Psoas muscle (tissue), 8 donors: ENCODE results near the gene APOLD1. TPM values are rescaled to one million over a fixed set of nuclear protein-coding genes. Genes with fewer than 3 reads are reported as not detected.
"Not testable (repeated sequence)": the region's sequence is repeated elsewhere in the genome, so short reads cannot be mapped to it uniquely, and the experiment has no call there.

ENCODE experiments used
- ATAC-seq, 4 donors: fragments of 200-7000 bp; cut with Tn5 transposase; one replicate each; pipeline ENCODE4 v1.9.1; 2020; ENCODE audit warnings: moderate library complexity in 3 of 4, mild to moderate bottlenecking in 2 of 4
- DNase-seq, 2 donors: peaks; one replicate each; pipeline ENCODE4 v3.0.0-alpha.2; 2020
- H3K27ac ChIP-seq: fragments of 200-600 bp; one replicate; pipeline ENCODE4 v1.8.0; 2022
- H3K27me3 ChIP-seq, 3 donors: fragments of 200-600 bp in 1 of 3; one replicate each; pipeline versions ENCODE4 v1.6.1 to v1.8.0; 2013 to 2022; ENCODE audit warnings: low read length in 2 of 3, mild to moderate bottlenecking in 2 of 3, moderate library complexity in 1 of 3; ENCODE audit not compliant: insufficient read depth in 3 of 3
- H3K36me3 ChIP-seq, 2 donors: fragments of 200-600 bp in 1 of 2; one replicate each; pipeline versions ENCODE4 v1.6.1 to v1.8.0; 2013 to 2022; ENCODE audit warnings: low read depth in 1 of 2, mild to moderate bottlenecking in 1 of 2, moderate library complexity in 1 of 2; ENCODE audit not compliant: insufficient read depth in 1 of 2
- H3K4me1 ChIP-seq: fragments of 200-600 bp; one replicate; pipeline ENCODE4 v1.8.0; 2022
- H3K4me3 ChIP-seq: fragments of 200-600 bp; one replicate; pipeline ENCODE4 v1.8.0; 2022; ENCODE audit warnings: mild to moderate bottlenecking
- H3K9me3 ChIP-seq: fragments of 200-600 bp; one replicate; pipeline ENCODE4 v1.8.0; 2022
- WGBS, 3 donors: extraction: QIAGEN DNeasy Blood & Tissue Kit; methylation state at CpG; one replicate each; pipeline versions ENCODE4 v1.1.6 to v1.1.7; 2013; 5-methylcytosine and 5-hydroxymethylcytosine counted together
- intact Hi-C, 2 donors: fragments of 100-400 bp; cut with DNase I; formaldehyde crosslinking; loops; one replicate each; pipeline versions ENCODE4 v1.11.0 to v1.14.2; 2022
- polyA plus RNA-seq, 3 donors: library from polyadenylated mRNA; stranded (reverse); fragments of 200-250 nt; gene quantifications; one replicate each; pipeline ENCODE4 v1.2.3, GENCODE V29; 2013
- total RNA-seq, 4 donors: library from RNA; stranded (reverse); fragmentation: NEBNext Ultra II Directional in 2 of 4; extraction: Animal tissue kit (Norgen Biotek cat#: 25700) in 2 of 4; gene quantifications; one replicate each; pipeline versions ENCODE4 v1.2.1 to v1.2.4, GENCODE V29; 2021 to 2023
- TF ChIP-seq, protein P1 (sequence below): fragments of 200-600 bp; IDR thresholded peaks from one replicate; pipeline ENCODE4 v1.8.0; 2022; ENCODE audit warnings: antibody characterized with exemption
- donor health status: healthy with polysubstance abuse.
- donor health status: DM: no; HTN: no; CAD: no; lungs with moderate emphysema.
- donor health status: Bipolar disorder and iron deficiency.
- donor health status: healthy.
- donor health status: DM: yes; HTN: yes; CAD: no.
- donor health status: DM: no; HTN: no; CAD: no.
- donor health status: DM: no; HTN: no; CAD: no.
- donor health status: DM: yes; HTN: yes; CAD: no.

APOLD1 gene
- total and polyA plus RNA-seq, 7 donors: 6.1 to 22.6 (median 17.0) TPM

DNA sequence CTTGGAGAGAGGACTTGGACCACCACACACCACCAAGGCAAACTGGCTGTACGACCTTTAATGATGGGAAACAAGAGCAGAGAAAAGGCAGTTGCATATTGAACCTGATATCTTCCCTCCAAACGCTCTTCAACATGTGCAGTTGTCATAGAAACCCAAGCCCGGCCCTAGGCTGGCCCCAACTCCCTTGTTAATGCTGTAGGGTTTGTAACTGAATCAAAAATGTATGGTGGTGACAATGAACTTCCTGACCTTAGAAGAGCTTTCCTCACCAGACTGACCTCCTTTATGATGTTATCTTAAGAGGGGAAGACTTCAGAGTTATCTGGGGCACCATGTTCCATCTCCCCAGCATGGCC is 12.3 kb downstream of the APOLD1 start:
- H3K4me1 ChIP-seq: no peaks in the 10 kb centered on the region

DNA sequence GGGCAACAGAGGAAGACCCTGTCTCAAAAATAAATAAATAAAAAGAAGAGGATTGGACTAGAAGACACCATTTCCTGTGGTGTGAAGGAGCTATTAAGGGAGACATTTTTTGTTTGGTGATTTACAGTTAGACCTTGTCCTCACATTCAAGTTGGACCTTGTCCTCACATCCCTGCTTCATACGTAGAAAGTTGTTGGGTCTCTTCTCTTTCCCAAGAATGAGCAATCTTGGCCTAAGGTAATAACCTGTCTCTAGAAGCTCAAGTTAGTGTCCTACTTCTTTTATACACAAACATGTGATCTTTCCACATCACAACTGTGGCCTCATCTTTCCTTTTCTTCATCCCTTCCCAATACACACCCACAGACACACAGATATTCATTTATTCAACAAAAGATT is 13.0 kb downstream of the APOLD1 start:
- TF ChIP-seq, protein P1, sequence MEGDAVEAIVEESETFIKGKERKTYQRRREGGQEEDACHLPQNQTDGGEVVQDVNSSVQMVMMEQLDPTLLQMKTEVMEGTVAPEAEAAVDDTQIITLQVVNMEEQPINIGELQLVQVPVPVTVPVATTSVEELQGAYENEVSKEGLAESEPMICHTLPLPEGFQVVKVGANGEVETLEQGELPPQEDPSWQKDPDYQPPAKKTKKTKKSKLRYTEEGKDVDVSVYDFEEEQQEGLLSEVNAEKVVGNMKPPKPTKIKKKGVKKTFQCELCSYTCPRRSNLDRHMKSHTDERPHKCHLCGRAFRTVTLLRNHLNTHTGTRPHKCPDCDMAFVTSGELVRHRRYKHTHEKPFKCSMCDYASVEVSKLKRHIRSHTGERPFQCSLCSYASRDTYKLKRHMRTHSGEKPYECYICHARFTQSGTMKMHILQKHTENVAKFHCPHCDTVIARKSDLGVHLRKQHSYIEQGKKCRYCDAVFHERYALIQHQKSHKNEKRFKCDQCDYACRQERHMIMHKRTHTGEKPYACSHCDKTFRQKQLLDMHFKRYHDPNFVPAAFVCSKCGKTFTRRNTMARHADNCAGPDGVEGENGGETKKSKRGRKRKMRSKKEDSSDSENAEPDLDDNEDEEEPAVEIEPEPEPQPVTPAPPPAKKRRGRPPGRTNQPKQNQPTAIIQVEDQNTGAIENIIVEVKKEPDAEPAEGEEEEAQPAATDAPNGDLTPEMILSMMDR: no peak
- DNase-seq (no peak), ATAC-seq (no peak)
- no peaks in the 10 kb centered on the region for H3K36me3 ChIP-seq
- no peak overlapping the region for H3K27ac ChIP-seq
- H3K4me3 ChIP-seq: no peak overlapping the region
- WGBS, 3 donors: 82 to 100% (median 92%) methylated on average over 1 of the region's 1 CpG
- intact Hi-C loops: loop anchor here in 1 of 2 donors (10.0 kb wide), 1 partner anchor 186 kb away; no protein-coding TSS in a partner anchor
- H3K27me3 ChIP-seq: no peaks in the 10 kb centered on the region
- no peaks in the 10 kb centered on the region for H3K4me1 ChIP-seq
- H3K9me3 ChIP-seq: no peaks in the 10 kb centered on the region

More for the DNA sequence above, 12.3 kb downstream of the APOLD1 start:
- Histone ChIP-seq H3K27me3 (no peaks in the 10 kb centered on the region), H3K4me3 (no peak overlapping the region), H3K36me3 (no peaks in the 10 kb centered on the region), H3K27ac (no peak overlapping the region), H3K9me3 (no peaks in the 10 kb centered on the region)
- no peak for DNase-seq
- TF ChIP-seq, protein P1: no peak
- ATAC-seq: no peak
- intact Hi-C loops: loop anchor here in 1 of 2 donors (10.0 kb wide), 1 partner anchor 187 kb away; no protein-coding TSS in a partner anchor
- 73 to 79% (median 74%) methylated on average over 3 of the region's 3 CpGs for WGBS, 3 donors

DNA sequence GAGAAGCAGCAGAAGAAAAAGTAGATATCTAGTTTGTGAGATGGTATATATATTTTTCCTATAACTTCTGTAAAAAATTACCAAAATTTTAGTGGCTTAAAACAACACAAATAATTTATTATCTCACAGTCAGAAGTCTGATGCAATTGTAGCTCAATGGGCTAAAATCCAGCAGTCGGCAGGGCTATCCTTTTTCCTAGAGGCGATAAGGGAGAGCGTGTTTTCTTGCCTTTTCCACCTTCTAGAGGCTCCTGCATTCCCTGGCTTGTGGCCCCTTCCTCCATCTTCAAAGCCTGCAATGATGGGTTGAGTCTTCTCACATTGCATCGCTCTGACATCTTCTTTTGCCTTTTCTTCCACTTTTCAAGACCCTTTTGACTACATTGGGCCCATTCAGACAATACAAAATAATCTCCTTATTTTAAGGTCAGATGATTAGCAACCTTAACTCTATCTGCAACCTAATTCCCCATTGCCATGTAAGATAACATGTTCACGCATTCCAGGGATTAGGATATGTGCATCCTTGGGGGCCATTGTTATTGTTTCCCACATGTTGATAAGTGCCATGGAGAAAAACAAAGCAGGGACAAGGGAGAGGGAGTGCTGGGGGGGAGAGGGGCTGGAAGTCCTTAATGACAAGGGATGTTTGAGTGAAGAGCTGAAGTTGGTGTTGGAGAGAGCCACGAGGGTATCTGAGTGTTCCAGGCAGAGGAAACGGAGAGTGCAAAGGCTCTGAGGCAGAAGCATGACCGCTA is 13.9 kb downstream of the APOLD1 start:
- H3K27me3 ChIP-seq: no peaks in the 10 kb centered on the region
- no peaks in the 10 kb centered on the region for H3K9me3 ChIP-seq
- no peak for DNase-seq
- TF ChIP-seq, protein P1: no peak
- intact Hi-C loops: loop anchor here in 1 of 2 donors (10.0 kb wide), 1 partner anchor 185 kb away; no protein-coding TSS in a partner anchor
- H3K36me3 ChIP-seq: no peaks in the 10 kb centered on the region
- ATAC-seq: no peak
- no peak overlapping the region for H3K27ac ChIP-seq
- 66 to 94% (median 68%) methylated on average over 8 of the region's 8 CpGs for WGBS, 3 donors
- H3K4me3 ChIP-seq: no peak overlapping the region
- no peaks in the 10 kb centered on the region for H3K4me1 ChIP-seq

DNA sequence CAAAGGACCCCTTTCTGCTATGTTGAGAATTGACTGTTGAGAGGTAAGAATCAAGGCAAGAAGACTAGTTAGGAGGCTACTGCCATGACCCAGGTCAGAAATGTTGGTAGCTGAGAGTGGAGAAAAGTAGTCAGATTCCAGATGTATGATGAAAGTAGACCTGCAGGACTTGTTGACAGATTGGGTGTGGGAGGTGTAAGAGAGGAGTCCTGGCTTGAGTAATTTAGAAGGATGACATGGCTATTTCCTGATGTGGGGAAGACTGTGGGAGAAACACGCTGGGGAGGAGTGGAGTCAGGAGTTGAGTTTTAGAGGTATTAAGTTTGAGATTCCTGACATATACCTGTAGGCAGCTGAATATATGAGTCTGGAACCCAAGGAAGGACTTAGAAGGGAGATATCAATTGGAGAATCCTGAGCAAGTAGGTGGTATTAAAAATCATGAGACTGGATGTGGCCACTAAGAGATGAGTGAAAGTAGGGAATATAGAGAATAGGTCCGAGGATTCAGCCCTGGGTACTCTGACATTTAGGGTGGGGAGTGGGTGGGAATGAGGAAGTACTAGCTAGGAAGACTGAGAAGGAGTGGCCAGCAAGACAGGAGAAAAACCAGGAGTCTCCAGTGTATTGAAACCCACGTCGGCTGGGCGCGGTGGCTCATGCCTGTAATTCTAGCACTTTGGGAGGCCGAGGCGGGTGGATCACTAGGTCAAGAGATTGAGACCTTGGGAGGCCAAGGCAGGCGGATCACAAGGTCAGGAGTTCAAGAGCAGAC is 15.1 kb downstream of the APOLD1 start:
- DNase-seq (no peak), ATAC-seq (no peak)
- intact Hi-C loops: no loop called here
- Histone ChIP-seq H3K4me1 (no peaks in the 10 kb centered on the region), H3K4me3 (no peak overlapping the region), H3K27me3 (no peaks in the 10 kb centered on the region), H3K27ac (no peak overlapping the region), H3K36me3 (no peaks in the 10 kb centered on the region), H3K9me3 (no peaks in the 10 kb centered on the region)
- 85 to 95% (median 85%) methylated on average over 9 of the region's 9 CpGs for WGBS, 3 donors
- TF ChIP-seq, protein P1: no peak

DNA sequence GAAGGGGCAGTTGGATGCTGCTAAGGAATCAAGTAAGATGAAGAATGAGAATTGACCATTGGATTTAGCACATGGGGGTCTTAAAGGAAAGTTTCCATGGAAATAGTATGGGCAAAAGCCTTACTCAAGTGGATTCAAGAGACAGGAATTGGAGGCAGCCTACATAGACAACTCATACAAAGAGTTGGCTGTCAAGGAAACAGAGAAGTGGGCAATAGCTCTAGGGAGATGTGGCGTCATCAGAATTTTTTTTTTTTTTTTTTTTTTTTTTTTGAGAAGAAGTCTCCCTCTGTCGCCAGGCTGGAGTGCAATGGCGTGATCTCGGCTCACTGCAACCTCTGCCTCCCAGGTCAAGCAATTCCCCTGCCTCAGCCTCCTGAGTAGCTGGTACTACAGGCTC is 16.2 kb downstream of the APOLD1 start:
- H3K4me1 ChIP-seq, H3K9me3 ChIP-seq, H3K27ac ChIP-seq, intact Hi-C loops, H3K27me3 ChIP-seq, ATAC-seq, H3K4me3 ChIP-seq, DNase-seq, H3K36me3 ChIP-seq: not testable (repeated sequence)
- WGBS, 3 donors: 93 to 100% (median 98%) methylated on average over 3 to 4 of the region's 4 CpGs
